GM21723 (cell line): ENCODE data around the gene XRCC1.
A peak's percentile ranks its signal among the peaks of the same experiment; 100 is the strongest.
"Not testable (repeated sequence)": the region's sequence is repeated elsewhere in the genome, so short reads cannot be mapped to it uniquely, and the experiment has no call there.

Experiments
- ATAC-seq: cut with Tn5 transposase; IDR thresholded peaks from one replicate; pipeline ENCODE4 v1.9.1; 2021; ENCODE audit warnings: mild to moderate bottlenecking, moderate library complexity; ENCODE audit not compliant: unreplicated experiment

The XRCC1 gene

GRCh38 chr19:43547926-43548325 is 27.4 kb downstream of the XRCC1 start:
- ATAC-seq, result not testable (repeated sequence)

GRCh38 chr19:43546581-43546980 is 28.7 kb downstream of the XRCC1 start:
- no peak for ATAC-seq

GRCh38 chr19:43545981-43546380 is 29.3 kb downstream of the XRCC1 start:
- no peak for ATAC-seq

- no peak for ATAC-seq
Measured at GRCh38 chr19:43545276-43545675, 30.1 kb downstream of the XRCC1 start.

GRCh38 chr19:43544077-43544476 is 31.2 kb downstream of the XRCC1 start:
- no peak for ATAC-seq

GRCh38 chr19:43541920-43542650 is 33.2 kb downstream of the XRCC1 start:
- no peak for ATAC-seq

GRCh38 chr19:43540381-43540780 is 34.9 kb downstream of the XRCC1 start:
- no peak for ATAC-seq

GRCh38 chr19:43538922-43539321 is 36.4 kb downstream of the XRCC1 start:
- ATAC-seq, result no peak

- ATAC-seq, result no peak
Measured at GRCh38 chr19:43534816-43535761, 40.2 kb downstream of the XRCC1 start.

GRCh38 chr19:43534305-43534815 is 41.0 kb downstream of the XRCC1 start:
- ATAC-seq, result no peak

- peak; percentile 44 for ATAC-seq
Measured at GRCh38 chr19:43533546-43534304, 41.6 kb downstream of the XRCC1 start.

GRCh38 chr19:43532962-43533545 is 42.3 kb downstream of the XRCC1 start, which contains the start of gene ZNF575:
ZNF575 (plus strand) TSS chr19:43533188; CDS start chr19:43534423, 1,235 bp downstream.
- peak; percentile 56 for ATAC-seq

- ATAC-seq, result peak; percentile 19
Measured at GRCh38 chr19:43532571-43532961, 42.8 kb downstream of the XRCC1 start.

- ATAC-seq, result no peak
Measured at GRCh38 chr19:43527860-43528622, 47.3 kb downstream of the XRCC1 start.

- peak; percentile 68 for ATAC-seq
Measured at GRCh38 chr19:43526884-43527859, 48.2 kb downstream of the XRCC1 start, which contains the start of gene ETHE1. ETHE1 (minus strand) TSS chr19:43527201; CDS start chr19:43527177, 24 bp downstream.

GRCh38 chr19:43525836-43526771 is 49.2 kb downstream of the XRCC1 start:
- peak; percentile 24 for ATAC-seq
